ENCODE results near the gene NPAS2. TPM values are rescaled to one million over a fixed set of nuclear protein-coding genes. Genes with fewer than 3 reads are reported as not detected.

NPAS2 gene
- total RNA-seq, 1 experiment from 2014 or later = 12.3 TPM

- TF ChIP-seq, protein P1, sequence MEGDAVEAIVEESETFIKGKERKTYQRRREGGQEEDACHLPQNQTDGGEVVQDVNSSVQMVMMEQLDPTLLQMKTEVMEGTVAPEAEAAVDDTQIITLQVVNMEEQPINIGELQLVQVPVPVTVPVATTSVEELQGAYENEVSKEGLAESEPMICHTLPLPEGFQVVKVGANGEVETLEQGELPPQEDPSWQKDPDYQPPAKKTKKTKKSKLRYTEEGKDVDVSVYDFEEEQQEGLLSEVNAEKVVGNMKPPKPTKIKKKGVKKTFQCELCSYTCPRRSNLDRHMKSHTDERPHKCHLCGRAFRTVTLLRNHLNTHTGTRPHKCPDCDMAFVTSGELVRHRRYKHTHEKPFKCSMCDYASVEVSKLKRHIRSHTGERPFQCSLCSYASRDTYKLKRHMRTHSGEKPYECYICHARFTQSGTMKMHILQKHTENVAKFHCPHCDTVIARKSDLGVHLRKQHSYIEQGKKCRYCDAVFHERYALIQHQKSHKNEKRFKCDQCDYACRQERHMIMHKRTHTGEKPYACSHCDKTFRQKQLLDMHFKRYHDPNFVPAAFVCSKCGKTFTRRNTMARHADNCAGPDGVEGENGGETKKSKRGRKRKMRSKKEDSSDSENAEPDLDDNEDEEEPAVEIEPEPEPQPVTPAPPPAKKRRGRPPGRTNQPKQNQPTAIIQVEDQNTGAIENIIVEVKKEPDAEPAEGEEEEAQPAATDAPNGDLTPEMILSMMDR (IDR thresholded peaks at IDR 0.05; ENCODE audit: unreplicated experiment) = no peak
- no peak for DNase-seq (ENCODE audit: unreplicated experiment)
- Mint-ChIP-seq H3K27ac (ENCODE audit: low read depth, unreplicated experiment) (no peak overlapping the region), H3K4me3 (ENCODE audit: unreplicated experiment) (no peak overlapping the region), H3K27me3 (ENCODE audit: insufficient read depth, unreplicated experiment) (no peaks in the 10 kb centered on the region), H3K36me3 (ENCODE audit: insufficient read depth, unreplicated experiment) (no peaks in the 10 kb centered on the region), H3K9me3 (ENCODE audit: unreplicated experiment) (no peaks in the 10 kb centered on the region), H3K4me1 (ENCODE audit: insufficient read depth, unreplicated experiment) (no peaks in the 10 kb centered on the region)
- POLR2A ChIA-PET = no interaction called here
- intact Hi-C loops (cut with micrococcal nuclease) = no loop called here
- no TSS peak for BruUV-seq (replicated peaks)
- CTCF ChIA-PET = interaction anchor here (0.6 kb wide), 1 partner anchor 1154 kb away, joined by 3 read pairs; no protein-coding TSS in a partner anchor
Measured at GRCh38 chr2:100948942-100949811, 129.2 kb downstream of the NPAS2 start.

DNA sequence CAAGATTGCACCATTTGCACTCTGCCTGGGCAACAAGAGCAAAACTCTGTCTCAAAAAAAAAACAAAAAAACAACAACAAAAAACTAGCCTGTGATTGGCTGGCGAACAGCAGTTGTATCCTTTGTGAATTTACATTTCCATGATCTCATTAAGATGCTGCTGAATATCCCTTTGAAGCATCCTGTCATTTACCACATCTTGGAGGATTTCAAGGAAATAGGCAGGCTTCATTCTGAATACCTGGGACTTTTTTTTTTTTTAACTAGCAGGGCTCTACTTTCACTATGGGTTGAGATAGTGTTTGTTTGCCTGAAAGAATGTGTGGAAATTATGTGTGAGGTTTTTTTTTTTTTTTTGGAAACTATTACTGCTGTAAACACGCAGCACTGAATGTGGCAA is 132.6 kb downstream of the NPAS2 start:
- DNase-seq (ENCODE audit: unreplicated experiment) = no peak
- H3K4me3 Mint-ChIP-seq (ENCODE audit: unreplicated experiment) = no peak overlapping the region
- CTCF ChIA-PET = interaction anchor here (0.7 kb wide), 1 partner anchor 10 kb away, joined by 3 read pairs; no protein-coding TSS in a partner anchor
- no peaks in the 10 kb centered on the region for H3K27me3 Mint-ChIP-seq (ENCODE audit: insufficient read depth, unreplicated experiment)
- POLR2A ChIA-PET = no interaction called here
- no peaks in the 10 kb centered on the region for H3K36me3 Mint-ChIP-seq (ENCODE audit: insufficient read depth, unreplicated experiment)
- TF ChIP-seq, protein P1 (IDR thresholded peaks at IDR 0.05; ENCODE audit: unreplicated experiment) = no peak
- intact Hi-C loops (cut with micrococcal nuclease) = no loop called here
- no peaks in the 10 kb centered on the region for H3K4me1 Mint-ChIP-seq (ENCODE audit: insufficient read depth, unreplicated experiment)
- no TSS peak for BruUV-seq (replicated peaks)
- no peak overlapping the region for H3K27ac Mint-ChIP-seq (ENCODE audit: low read depth, unreplicated experiment)
- H3K9me3 Mint-ChIP-seq (ENCODE audit: unreplicated experiment) = no peaks in the 10 kb centered on the region

- TF ChIP-seq, protein P1 (IDR thresholded peaks at IDR 0.05; ENCODE audit: unreplicated experiment) = no peak
- H3K36me3 Mint-ChIP-seq (ENCODE audit: insufficient read depth, unreplicated experiment) = no peaks in the 10 kb centered on the region
- H3K9me3 Mint-ChIP-seq (ENCODE audit: unreplicated experiment) = no peaks in the 10 kb centered on the region
- no peak overlapping the region for H3K4me3 Mint-ChIP-seq (ENCODE audit: unreplicated experiment)
- H3K4me1 Mint-ChIP-seq (ENCODE audit: insufficient read depth, unreplicated experiment) = no peaks in the 10 kb centered on the region
- CTCF ChIA-PET = interaction anchor here (0.6 kb wide), 1 partner anchor 1216 kb away, joined by 3 read pairs; no protein-coding TSS in a partner anchor
- BruUV-seq (replicated peaks) = no TSS peak
- H3K27ac Mint-ChIP-seq (ENCODE audit: low read depth, unreplicated experiment) = no peak overlapping the region
- POLR2A ChIA-PET = no interaction called here
- H3K27me3 Mint-ChIP-seq (ENCODE audit: insufficient read depth, unreplicated experiment) = no peaks in the 10 kb centered on the region
- intact Hi-C loops (cut with micrococcal nuclease) = no loop called here
- no peak for DNase-seq (ENCODE audit: unreplicated experiment)
Measured at GRCh38 chr2:100953406-100954043, 133.6 kb downstream of the NPAS2 start.

- POLR2A ChIA-PET = no interaction called here
- Mint-ChIP-seq H3K4me1 (ENCODE audit: insufficient read depth, unreplicated experiment) (no peaks in the 10 kb centered on the region), H3K4me3 (ENCODE audit: unreplicated experiment) (no peak overlapping the region), H3K36me3 (ENCODE audit: insufficient read depth, unreplicated experiment) (no peaks in the 10 kb centered on the region), H3K27me3 (ENCODE audit: insufficient read depth, unreplicated experiment) (no peaks in the 10 kb centered on the region), H3K27ac (ENCODE audit: low read depth, unreplicated experiment) (no peak overlapping the region), H3K9me3 (ENCODE audit: unreplicated experiment) (no peaks in the 10 kb centered on the region)
- no peak for DNase-seq (ENCODE audit: unreplicated experiment)
- TF ChIP-seq, protein P1 (IDR thresholded peaks at IDR 0.05; ENCODE audit: unreplicated experiment) = no peak
- intact Hi-C loops (cut with micrococcal nuclease) = no loop called here
- CTCF ChIA-PET = interaction anchor here (0.5 kb wide), 1 partner anchor 31 kb away, joined by 3 read pairs; no protein-coding TSS in a partner anchor
- no TSS peak for BruUV-seq (replicated peaks)
Measured at GRCh38 chr2:100954044-100954420, 134.1 kb downstream of the NPAS2 start.

All from MCF 10A (cell line).